Smooth muscle cell (in vitro differentiated cells): Measurements from ENCODE around the gene AAK1. TPM values are rescaled to one million over a fixed set of nuclear protein-coding genes. Genes with fewer than 3 reads are reported as not detected.

Experiments
- DNase-seq: peaks from one replicate; lab custom pipeline; 2025; ENCODE audit not compliant: unreplicated experiment; lab: John Stamatoyannopoulos, UW
- H2AFZ ChIP-seq: fragments of 200-600 bp; sonication (generic); 2 replicates; pipeline ENCODE4 v1.6.0; 2016; ENCODE audit warnings: antibody characterized with exemption, low read depth, mild to moderate bottlenecking
- H3F3A ChIP-seq: fragments of 200-600 bp; sonication (generic); 2 replicates; pipeline ENCODE4 v1.6.0; 2017; ENCODE audit warnings: antibody characterized with exemption, low read depth
- H3K27ac ChIP-seq: fragments of 200-600 bp; sonication (generic); 2 replicates; pipeline ENCODE4 v1.5.1; 2016; ENCODE audit warnings: low read depth, mild to moderate bottlenecking
- H3K27me3 ChIP-seq: fragments of 200-600 bp; sonication (generic); 2 replicates; pipeline ENCODE4 v1.6.1; 2016; ENCODE audit warnings: low read depth, mild to moderate bottlenecking
- H3K36me3 ChIP-seq: fragments of 200-600 bp; sonication (generic); 2 replicates; pipeline ENCODE4 v1.5.1; 2016; ENCODE audit warnings: low read depth
- H3K4me1 ChIP-seq: fragments of 200-600 bp; sonication (generic); 2 replicates; pipeline ENCODE4 v1.5.1; 2016; ENCODE audit warnings: low read depth
- H3K4me2 ChIP-seq: fragments of 200-600 bp; sonication (generic); 2 replicates; pipeline ENCODE4 v1.6.0; 2016; ENCODE audit warnings: mild to moderate bottlenecking
- H3K4me3 ChIP-seq: fragments of 200-600 bp; sonication (generic); 2 replicates; pipeline ENCODE4 v1.5.1; 2016; ENCODE audit warnings: mild to moderate bottlenecking
- H3K79me2 ChIP-seq: fragments of 200-600 bp; sonication (generic); 2 replicates; pipeline ENCODE4 v1.6.0; 2016; ENCODE audit warnings: low read depth, mild to moderate bottlenecking
- H3K9ac ChIP-seq: fragments of 200-600 bp; sonication (generic); 2 replicates; pipeline ENCODE4 v1.6.0; 2016; ENCODE audit warnings: low read depth
- H3K9me3 ChIP-seq: fragments of 200-600 bp; sonication (generic); replicated peaks from 2 replicates; pipeline ENCODE4 v1.5.1; 2016; ENCODE audit warnings: low read depth
- H4K20me1 ChIP-seq: fragments of 200-600 bp; sonication (generic); 2 replicates; pipeline ENCODE4 v1.6.0; 2016; ENCODE audit warnings: low read depth
- WGBS: methylation state at CpG from one replicate; pipeline ENCODE4 v1.1.7; 2016; ENCODE audit warnings: low lambda C conversion rate; 5-methylcytosine and 5-hydroxymethylcytosine counted together
- polyA plus RNA-seq: library from polyadenylated mRNA; unstranded; fragments of >200 nt; fragmentation: Nextera tagmentation; extraction: Ambion mirVana; gene quantifications from 2 replicates; pipeline ENCODE4 v1.2.1, GENCODE V29; 2016
- total RNA-seq: library from RNA; depleted of rRNA; stranded (reverse); fragments of >200 nt; gene quantifications from 2 replicates; pipeline ENCODE4 v1.2.3, GENCODE V29; 2014
- TF ChIP-seq, protein P1 (sequence below): fragments of 200-600 bp; sonication (generic); IDR thresholded peaks from 2 replicates; pipeline ENCODE4 v1.5.1; 2017; ENCODE audit warnings: borderline replicate concordance, mild to moderate bottlenecking, antibody characterized with exemption; ENCODE audit not compliant: insufficient read depth, poor library complexity, severe bottlenecking

The AAK1 gene
- total and polyA plus RNA-seq, 2 experiments from 2014 or later, result 26.9 to 47.7 TPM

DNA sequence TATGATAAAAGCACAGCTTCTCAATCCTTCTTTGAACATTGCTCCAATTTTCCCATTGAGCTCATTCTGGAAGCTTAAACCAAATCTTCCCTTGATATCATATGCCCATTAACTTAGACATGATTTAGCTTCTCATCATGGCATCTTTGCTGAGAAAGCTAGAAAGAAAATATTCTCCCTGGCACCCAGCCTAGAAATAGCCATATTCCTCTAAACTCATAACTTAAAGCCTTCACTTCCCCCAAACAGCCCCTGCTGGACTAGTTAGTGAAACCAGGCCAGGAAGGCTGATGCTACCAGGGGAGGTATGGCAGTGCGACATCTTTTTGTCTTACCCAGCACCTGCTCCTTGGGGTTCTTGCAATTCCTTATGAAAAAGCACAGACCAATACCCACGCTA is 4.3 kb downstream of the AAK1 start:
- H2AFZ ChIP-seq, result no peak overlapping the region
- DNase-seq, result no peak
- H3K36me3 ChIP-seq, result no peaks in the 10 kb centered on the region
- WGBS, result 80% methylated on average over 2 of the region's 2 CpGs
- peaks cover 82% of the 10 kb centered on the region for H4K20me1 ChIP-seq
- peaks cover 84% of the 10 kb centered on the region for H3K79me2 ChIP-seq
- peaks cover 11% of the 10 kb centered on the region for H3K4me1 ChIP-seq
- H3K4me2 ChIP-seq, result no peak overlapping the region
- H3K27me3 ChIP-seq, result no peaks in the 10 kb centered on the region
- TF ChIP-seq, protein P1, sequence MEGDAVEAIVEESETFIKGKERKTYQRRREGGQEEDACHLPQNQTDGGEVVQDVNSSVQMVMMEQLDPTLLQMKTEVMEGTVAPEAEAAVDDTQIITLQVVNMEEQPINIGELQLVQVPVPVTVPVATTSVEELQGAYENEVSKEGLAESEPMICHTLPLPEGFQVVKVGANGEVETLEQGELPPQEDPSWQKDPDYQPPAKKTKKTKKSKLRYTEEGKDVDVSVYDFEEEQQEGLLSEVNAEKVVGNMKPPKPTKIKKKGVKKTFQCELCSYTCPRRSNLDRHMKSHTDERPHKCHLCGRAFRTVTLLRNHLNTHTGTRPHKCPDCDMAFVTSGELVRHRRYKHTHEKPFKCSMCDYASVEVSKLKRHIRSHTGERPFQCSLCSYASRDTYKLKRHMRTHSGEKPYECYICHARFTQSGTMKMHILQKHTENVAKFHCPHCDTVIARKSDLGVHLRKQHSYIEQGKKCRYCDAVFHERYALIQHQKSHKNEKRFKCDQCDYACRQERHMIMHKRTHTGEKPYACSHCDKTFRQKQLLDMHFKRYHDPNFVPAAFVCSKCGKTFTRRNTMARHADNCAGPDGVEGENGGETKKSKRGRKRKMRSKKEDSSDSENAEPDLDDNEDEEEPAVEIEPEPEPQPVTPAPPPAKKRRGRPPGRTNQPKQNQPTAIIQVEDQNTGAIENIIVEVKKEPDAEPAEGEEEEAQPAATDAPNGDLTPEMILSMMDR, result no peak
- H3K9ac ChIP-seq, result no peak overlapping the region
- H3F3A ChIP-seq, result no peaks in the 10 kb centered on the region
- H3K27ac ChIP-seq, result no peak overlapping the region
- no peak overlapping the region for H3K4me3 ChIP-seq
- no peaks in the 10 kb centered on the region for H3K9me3 ChIP-seq

DNA sequence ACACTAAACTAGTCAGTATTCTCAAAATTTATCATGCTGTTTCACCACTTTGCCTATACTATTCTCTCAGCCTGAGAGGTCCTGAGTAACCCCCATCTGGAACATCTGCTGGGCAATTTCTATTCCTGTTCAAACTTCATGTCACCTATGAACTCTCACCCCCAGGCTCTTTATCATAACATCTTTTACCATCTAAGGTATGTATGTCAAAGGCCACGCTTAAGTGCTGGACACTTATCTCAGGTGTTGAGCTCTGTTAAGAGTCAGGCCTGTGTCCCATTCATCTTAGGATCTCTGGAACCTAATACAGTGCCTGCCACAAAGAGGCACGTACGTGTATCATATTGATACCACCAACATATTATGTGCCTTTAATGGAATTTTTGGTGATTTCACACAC is 4.9 kb downstream of the AAK1 start:
- no peak overlapping the region for H3K4me3 ChIP-seq
- H3K9ac ChIP-seq, result no peak overlapping the region
- peaks cover 91% of the 10 kb centered on the region for H3K79me2 ChIP-seq
- H3F3A ChIP-seq, result no peaks in the 10 kb centered on the region
- H3K36me3 ChIP-seq, result no peaks in the 10 kb centered on the region
- no peak for DNase-seq
- TF ChIP-seq, protein P1, result no peak
- no peak overlapping the region for H3K4me2 ChIP-seq
- 88% methylated on average over 3 of the region's 3 CpGs for WGBS
- H2AFZ ChIP-seq, result no peak overlapping the region
- H3K4me1 ChIP-seq, result peaks cover 11% of the 10 kb centered on the region
- H3K27ac ChIP-seq, result no peak overlapping the region
- no peaks in the 10 kb centered on the region for H3K27me3 ChIP-seq
- H4K20me1 ChIP-seq, result peaks cover 88% of the 10 kb centered on the region
- no peaks in the 10 kb centered on the region for H3K9me3 ChIP-seq

DNA sequence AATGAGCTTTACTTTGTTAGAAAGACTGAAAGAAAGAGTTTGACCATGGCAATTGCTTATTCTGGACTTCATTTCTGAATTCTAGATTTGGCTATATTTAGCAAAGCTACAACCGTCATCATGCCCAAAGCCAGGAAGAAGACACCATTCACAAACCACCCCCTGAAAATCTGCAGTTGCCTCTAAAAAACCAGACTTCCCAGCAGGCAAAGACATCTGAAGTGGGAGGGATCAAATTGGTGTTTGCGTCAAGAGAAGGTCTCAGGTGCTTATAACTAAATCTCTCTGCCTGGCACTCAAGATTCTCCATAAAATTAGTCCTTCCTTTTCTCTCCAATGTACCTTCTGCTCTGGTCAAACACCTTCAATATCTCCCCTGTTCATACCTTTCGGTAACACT is 5.6 kb downstream of the AAK1 start:
- WGBS, result 89% methylated on average over 3 of the region's 3 CpGs
- Histone ChIP-seq H3K79me2 (peaks cover 98% of the 10 kb centered on the region), H3K36me3 (no peaks in the 10 kb centered on the region), H3K4me3 (no peak overlapping the region), H3K27me3 (no peaks in the 10 kb centered on the region), H3K9ac (no peak overlapping the region), H3K27ac (no peak overlapping the region), H2AFZ (no peak overlapping the region), H3K9me3 (no peaks in the 10 kb centered on the region), H3K4me1 (peaks cover 11% of the 10 kb centered on the region), H3K4me2 (no peak overlapping the region), H4K20me1 (peaks cover 95% of the 10 kb centered on the region), H3F3A (no peaks in the 10 kb centered on the region)
- TF ChIP-seq, protein P1, result no peak
- DNase-seq, result no peak

DNA sequence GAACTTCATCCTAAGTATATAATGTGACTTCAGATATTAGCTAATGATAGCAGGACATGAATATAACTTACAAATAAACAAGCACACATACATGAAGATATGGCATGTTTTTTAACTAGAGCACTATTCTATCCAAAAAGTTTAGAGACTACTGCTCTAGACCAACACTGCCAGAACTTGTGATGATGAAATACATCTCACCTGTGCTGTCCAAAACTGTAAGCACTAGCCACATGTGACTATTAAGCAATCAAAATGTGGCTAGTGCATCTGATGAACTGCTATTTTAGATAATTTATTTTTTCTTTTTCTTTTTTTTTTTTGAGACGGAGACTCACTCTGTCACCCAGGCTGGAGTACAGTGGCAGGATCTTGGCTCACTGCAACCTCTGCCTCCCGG is 7.1 kb downstream of the AAK1 start:
- WGBS, result 95% methylated on average over 2 of the region's 2 CpGs
- Histone ChIP-seq H4K20me1 (peaks cover 100% of the 10 kb centered on the region), H3K4me2 (no peak overlapping the region), H3K9ac (no peak overlapping the region), H3K79me2 (peaks cover 98% of the 10 kb centered on the region), H3K9me3 (no peaks in the 10 kb centered on the region), H2AFZ (no peak overlapping the region), H3K27ac (no peak overlapping the region), H3K36me3 (no peaks in the 10 kb centered on the region), H3F3A (no peaks in the 10 kb centered on the region), H3K4me3 (no peak overlapping the region), H3K27me3 (no peaks in the 10 kb centered on the region), H3K4me1 (peaks cover 3% of the 10 kb centered on the region)
- no peak for DNase-seq
- TF ChIP-seq, protein P1, result no peak
